IPS-NIHi11 (cell line): ENCODE data around the gene CELF2.
"Not testable (repeated sequence)": the region's sequence is repeated elsewhere in the genome, so short reads cannot be mapped to it uniquely, and the experiment has no call there.

ENCODE experiments used
- DNase-seq: peaks from one replicate; pipeline ENCODE4 v3.0.0; 2012; ENCODE audit warnings: mixed read lengths, low spot score

CELF2 gene

DNA sequence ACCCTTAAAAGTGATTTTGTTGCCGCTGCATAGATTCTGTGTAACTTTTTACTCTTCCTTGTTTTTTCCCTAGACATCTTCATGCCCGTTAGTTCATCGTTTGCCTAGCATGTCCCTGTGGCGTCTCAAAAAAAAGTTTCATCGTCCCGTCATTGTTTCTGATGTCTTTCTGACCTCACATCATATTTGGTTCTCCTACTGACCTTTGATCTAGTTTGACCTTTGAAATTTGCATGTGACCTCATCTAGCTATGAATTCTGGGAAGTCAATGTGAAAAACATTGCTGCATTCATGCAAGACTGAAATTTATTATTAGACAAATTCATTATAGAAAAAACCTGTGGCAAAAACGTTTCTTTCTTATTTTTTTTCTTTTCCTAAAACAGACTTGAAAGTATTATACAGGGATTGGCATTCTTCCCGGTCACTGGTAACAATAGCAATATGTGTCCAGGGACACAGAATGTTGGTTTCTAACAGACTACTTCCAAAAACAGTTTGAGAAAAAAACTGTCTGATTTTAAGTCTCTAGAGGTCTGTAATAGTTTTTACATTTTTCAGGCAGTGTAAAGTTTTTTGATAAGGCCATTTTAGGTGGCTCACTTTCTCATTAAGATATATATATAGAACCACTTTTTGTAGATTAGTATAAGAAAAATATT is 312.8 kb downstream of the CELF2 start:
- DNase-seq, result no peak

DNA sequence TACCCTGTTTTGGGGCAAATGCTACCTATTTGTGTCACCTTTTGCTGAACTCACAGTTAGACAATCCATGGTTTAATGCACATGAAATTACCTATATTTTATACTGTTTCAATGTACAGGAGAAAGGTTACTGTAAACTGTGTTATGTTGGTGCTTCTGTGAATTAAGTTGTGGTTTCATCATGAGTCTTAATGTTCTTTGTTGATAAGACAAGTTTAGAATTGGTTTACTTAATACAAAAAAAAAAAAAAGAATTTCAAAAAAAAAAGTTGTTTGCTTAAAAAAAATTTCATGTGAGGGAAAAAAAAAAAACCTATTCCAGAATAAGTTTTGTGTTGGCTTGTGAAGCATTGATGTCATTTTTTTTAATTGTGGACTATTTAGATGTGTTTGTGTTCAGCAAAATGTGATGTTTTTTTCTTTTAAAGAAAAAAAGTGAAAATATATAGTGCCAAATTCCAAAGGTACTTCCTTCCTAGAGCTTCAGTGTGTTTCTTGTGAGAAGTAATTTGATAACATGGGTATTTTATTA is 313.4 kb downstream of the CELF2 start:
- no peak for DNase-seq

DNA sequence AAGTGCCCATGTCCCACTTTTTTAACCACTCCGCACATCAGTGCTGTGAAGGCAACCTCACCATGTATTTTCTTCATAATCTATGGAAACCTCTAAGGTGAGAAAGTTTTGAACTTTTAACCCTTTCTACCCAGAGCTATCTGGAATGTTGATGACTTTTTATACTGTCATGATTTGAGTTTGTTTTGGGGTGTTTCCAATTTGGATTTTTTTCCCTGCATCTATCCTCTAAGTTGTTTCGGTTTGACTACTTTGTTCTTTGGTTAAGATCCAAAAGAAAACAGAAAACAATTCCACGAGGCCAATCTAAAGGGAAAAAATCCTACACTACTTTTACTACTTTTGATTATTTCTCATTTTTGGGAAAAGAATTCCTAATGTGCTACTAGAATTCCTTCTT is 314.1 kb downstream of the CELF2 start:
- no peak for DNase-seq

DNA sequence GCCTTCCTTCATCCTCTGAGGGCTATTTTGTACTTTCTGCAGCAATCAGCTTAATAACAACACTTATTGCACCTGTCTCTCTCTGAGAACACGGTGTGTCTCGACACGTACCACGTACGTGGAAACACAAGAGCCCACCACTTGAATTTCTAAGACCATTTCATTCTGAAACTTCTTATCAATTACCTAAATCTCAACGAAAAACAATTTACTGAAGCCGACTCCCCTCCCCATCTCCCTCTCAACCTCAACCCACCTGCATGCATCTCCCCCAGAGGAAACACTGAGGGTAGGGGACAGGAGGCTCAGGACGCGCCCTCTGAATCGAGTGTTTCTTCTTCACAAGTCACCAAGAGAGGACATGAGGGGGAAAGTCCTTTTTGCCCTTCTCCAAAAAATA is 315.2 kb downstream of the CELF2 start:
- DNase-seq, result no peak

DNA sequence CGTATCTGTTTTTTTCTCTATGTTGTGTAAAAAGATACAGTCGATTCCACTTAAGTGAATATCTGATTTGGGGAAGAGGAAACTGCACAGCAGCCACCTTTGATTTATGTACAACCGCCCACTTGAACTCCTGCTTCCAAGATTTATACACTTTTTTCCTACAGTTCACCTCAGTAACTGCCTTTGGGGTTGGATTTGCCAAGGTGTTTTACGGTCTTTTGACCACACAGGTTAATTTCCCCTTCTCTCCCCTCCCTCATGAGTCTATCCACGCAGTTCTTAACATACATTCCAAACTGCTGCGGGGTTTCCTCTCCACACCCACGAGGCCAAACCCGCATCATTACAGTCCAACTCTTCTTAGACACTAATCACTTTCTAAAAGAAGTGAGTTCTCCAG is 316.8 kb downstream of the CELF2 start:
- no peak for DNase-seq

DNA sequence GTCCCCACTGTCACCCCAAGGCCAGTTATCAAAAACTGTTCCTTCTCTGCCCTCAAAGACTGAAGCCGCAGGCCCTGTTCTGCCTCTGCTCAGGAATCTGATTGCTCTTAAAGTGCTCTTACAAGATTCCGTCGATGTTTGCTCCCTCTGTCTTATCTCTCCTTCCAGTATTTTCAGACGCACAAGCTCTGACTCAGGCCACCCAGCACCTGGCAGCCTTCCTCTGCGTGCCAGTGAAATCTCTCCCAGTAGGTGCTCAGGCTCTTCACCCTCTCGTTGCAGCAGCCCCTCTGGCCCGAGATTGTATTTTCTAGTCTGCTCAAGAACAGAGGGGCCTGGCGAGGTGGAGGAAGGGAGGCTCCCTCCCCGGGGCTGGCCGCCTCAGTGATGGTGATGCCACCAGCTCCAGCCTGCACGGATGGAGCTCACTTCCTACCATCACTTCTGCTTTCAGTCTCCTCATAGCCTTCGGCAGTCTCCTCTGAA is 317.5 kb downstream of the CELF2 start:
- no peak for DNase-seq

DNA sequence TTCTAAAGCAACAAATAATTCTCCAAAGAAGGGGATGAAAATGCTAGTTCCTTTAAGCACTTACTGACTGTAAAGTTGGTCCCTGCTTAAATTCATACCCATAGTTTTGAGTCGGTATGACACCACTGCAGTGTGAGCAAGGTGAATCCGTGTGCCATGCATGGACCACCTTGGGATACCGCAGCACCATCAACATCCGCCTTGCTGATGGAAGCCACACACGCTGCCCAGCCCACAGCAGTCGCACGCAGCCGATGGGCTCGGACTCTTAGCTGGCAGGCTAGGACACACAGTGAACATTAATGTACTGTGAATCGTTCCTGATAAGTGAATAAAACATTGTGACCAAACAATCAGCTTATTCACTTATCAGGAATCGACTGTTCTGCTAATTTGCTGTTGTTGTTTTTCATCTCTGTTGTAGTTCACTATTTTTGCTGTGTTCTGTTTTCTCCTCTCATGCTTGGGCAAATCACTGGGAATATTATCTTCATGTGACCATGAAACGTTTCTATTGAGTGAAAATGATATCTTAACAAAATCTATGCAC is 318.3 kb downstream of the CELF2 start:
- DNase-seq, result no peak

DNA sequence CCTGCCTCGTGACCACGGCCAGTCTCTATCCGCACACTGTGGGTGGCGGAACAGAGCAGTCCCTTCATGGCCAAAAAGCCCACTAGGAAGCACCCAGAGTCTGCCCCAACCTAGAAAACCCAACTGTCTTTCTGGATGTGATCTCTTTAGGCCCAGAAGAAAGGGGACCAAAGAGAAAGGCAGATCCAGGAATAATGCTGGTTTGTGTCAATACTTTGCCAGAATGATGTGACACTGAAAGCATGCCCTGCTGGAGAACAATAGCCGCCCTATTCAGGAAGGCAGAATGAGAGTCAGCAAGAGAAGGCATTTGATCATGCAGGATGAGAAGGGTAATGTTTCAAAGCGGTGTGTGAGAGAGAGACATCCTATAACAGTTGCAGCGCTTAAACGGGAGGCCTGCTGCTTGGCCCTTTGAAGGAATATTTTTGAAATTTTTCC is 319.1 kb downstream of the CELF2 start:
- peak; percentile 45 for DNase-seq

DNA sequence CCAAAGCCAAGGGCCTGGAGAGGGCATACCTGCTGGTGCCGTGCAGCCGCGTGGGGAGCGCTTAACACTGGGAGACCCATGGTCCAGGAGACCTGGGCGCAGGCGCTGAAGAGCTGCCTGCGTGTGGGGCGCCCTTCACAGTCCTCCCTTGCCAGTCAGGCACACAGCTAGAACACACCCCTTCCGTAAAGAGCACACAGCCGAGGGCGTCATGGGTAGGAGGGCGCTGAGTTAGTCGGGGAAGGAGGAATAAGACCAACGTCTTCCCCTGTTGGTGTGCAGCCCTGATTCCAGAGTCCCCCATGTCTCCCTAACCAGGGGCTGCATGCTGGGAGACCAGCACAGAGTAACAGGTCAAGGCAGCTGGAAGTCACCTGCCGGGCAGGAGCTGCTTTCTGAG is 319.8 kb downstream of the CELF2 start:
- peak; percentile 31 for DNase-seq

DNA sequence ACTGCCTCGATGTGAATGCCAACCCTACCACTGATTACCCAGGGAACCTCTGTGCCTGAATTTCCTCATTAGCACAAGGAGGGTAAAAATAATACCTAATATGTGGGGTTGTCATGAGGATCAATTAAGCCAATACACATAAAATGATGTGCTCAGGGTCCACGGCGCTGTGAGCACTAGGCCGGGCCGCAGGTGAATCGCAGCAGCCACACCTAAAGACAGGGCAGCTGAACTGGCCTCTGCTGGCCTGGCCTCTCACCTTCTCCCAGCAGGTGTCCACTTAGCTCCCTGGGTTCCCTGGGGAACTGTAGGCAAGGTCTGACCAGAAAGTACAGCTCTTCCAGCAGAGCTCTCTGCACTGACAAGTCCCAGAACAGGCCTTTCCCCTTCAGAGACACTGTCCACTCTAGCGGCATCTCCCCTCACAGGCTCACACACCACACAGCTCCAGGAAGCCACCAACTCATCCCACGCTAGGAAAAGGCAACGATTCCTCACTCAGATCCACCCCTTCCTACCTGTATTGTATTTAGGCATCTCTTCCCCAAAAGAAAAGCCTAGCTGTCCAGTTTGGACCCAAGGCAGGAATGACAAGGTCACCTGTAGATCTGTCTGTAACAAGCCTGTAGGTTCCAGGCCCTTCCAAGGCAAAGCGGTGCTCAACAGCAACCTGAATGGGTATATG is 320.6 kb downstream of the CELF2 start:
- no peak for DNase-seq

DNA sequence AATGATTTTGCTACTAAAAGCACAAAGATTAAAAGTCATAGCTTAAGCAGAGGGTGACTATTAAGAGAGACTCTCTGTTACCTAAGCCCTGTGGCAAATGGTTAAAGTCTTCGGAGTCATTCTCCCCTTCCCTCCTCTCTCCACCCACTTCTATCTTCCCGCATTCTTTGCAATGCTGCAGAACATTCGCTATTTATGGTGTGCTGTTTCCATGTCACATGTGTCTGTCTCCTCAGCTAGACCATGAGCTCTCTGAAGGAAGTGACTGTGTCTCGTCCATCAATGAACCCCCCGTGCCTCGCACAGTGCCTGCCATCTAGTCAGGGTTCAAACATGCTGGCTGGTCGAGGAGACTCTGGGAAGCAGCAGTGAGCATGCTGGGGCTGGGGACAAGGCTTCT is 321.3 kb downstream of the CELF2 start:
- DNase-seq, result no peak

DNA sequence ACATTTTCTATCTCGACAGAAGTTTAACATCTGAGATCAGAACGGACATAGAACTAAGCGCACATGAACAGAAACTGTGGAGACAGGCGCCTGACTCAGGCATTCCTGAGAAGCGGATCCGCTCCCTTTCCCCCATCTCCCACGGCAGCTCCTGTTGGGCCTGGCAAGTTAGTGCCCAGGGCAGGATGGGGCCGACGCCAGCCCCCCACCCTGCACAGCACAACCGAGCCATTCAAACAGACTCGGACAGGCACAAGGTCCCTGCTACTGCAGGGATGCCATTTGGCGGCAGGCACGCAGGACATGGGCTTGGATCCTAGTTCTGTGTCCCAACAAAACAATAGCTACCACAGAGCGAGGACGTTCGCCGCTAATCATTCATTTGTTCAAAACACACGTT is 322.0 kb downstream of the CELF2 start:
- no peak for DNase-seq

DNA sequence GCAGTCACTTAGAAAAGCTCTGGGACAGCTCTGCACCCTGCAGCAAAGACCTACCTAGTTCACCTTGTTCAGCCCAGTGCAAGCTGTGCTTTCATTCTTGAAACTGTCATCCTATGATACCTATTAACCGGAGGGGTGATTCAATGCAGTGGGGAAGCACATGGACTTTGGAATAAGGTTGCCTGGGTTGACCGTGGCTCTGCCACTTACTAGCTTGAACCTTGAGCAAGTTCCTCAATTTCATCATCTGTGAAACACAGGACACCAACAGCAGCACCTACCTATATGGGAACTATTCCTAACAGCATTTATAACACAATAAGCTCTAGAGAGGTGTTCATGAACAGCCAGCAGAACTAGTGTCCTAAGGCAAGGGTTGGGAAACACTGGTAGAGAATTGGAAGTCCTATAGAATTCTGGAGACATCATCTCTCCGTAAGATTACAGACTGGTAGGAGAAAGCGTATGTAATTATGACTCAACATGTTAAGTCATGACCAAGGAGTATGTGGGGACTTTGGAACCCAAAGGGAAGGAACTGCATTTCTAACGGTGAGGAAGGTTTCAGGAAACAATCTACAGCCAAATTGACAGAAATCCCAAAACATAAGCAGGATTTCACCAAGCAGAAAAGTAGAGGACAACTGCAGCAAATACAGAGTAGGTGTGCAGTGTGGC is 323.8 kb downstream of the CELF2 start:
- no peak for DNase-seq

DNA sequence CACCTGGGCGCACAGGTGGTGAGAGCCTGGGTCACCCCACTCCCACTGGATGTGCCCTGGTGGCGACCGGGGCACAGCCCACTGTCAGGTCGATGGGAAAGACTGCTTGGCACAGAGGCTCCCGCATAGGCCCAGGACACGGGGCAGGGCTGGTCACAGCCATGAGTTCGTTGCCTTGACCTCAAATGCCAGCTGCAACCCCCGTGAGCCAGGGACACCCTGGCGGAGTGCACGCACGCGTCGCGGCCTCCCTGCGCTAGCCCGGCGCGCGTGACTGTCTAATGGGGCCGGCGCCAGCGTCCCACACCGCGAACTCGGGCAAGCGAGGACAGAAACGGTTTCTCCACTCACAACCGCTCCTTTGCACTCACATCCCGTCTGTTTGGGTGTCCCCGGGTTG is 326.4 kb downstream of the CELF2 start:
- no peak for DNase-seq

DNA sequence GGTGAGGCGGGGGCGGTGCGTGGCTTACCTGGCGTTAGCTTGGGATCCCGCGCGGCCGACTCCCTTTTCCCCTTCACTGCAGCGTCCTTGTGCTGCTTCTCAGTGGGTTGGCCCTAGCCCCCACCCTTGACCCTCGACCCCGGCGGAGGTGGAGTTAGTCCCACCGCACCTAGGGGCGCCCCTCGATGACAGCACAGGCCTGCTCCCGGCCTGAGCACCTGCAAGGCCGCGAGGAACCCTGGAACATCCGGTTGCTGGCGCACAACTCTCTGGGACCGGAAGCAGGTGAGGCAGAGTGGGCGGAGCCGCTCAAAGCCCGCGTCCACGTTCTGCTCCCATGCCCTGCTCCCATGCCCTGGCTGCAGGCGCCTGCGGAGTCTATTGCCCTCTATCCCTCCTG is 326.9 kb downstream of the CELF2 start:
- DNase-seq, result no peak

DNA sequence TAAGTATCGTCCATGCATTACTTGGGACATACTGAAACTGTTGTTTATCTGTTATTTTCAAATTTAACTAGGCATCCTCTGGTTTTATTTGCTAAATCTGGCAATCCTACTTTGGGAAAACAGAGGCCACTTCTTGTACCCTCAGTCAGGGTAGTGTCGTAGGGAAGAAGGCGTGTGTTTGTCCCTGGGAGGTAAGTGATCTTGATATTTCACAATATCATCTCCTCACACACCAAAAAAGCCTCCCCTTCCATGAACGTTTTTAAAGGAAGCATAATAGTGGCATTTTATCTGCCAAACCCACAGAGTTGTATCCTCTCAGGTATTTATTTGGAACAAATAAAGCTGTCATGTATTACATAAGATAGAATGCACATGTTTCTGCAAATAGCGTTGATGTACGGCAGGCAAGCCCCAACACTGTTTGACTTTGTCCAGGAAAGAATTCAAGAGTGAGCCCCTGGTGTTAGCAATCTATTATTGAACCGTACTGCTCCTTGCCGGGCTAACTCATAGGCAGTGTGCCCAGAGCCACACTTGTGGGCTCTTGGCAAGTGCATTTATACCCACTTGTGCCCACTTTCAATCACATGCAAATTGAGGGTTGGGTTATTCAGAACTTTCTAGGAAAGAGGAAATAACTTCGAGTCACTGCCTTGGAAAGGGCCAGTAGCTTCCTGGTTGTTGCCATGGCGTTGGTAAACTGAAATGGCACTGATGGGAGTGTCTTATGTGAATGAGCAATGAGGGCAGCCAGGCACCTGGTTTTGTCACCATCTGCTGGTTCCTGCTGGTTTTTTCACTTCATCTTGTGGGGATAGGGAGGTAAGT is 327.8 kb downstream of the CELF2 start:
- peak; percentile 49 for DNase-seq

DNA sequence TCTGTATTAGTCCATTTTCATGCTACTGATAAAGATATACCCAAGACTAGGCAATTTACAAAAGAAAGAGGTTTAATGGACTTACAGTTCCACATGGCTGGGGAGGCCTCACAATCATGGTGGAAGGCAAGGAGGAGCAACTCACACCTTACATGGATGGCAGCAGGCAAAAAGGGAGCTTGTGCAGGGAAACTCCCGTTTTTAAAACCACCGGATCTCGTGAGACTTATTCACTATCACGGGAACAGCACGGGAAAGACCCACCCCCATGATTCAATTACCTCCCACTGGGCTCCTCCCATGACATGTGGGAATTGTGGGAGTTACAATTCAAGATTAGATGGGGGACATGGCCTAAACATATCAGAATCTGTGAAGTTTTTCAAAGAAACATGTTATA is 329.9 kb downstream of the CELF2 start:
- not testable (repeated sequence) for DNase-seq

DNA sequence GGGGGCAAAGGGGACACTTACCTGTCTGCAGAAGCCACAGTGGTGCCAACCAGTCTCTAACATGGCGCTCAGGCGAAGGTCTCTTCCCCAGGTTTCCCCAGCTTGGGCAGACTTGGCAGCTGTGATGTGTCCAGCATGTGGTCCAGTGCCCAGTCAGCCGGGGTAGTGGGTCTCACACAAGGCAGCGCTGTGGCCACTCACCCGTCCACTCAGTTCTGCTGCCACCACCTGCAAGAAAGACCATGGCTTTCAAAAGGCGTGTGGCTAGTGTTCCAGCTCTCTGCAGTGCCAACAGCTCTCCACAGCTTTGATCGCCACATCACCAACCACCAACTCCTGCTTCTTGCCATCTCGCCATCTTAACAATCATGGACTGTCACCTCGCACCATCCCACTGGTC is 334.1 kb downstream of the CELF2 start:
- DNase-seq, result no peak

DNA sequence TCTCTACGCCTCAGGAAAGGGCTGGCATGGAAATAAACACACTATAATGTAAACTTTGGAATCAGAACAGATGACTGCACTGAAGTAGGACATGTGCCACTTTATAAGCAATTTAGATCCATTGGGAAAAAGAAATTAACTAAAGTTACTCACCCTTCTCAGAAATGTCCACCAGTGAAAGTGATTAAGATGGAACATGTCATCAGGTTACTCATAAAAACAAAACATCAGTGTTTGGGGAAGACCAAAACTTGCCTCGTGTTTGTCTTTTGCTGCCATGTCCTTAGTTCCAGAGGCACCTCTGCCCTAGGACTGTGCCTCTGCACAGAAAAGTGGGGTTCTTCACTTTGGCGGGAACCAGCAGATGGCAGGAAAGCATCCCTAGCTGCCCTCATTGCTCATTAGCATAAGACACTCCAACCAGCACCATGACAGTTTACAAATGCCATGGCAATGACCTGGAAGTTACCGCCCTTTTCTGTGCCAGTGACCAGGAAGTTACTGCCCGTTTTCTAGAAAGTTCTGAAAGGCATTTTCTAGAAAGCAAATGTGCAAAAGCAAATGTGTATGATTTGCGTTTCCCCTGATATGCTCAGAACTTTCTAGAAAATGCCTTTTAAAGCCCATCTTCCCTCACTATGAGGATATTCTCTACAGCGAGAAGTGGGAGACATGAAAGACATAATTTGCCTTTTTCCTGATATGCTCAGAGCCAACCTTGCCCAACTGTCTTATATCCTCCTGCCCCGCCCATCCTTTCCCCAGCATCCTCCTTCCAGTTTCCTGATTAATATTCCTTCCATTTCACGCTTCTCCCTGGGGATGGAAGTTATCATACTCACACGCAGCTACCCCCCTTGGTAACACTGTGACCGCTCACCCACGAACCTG is 335.6 kb downstream of the CELF2 start:
- DNase-seq, result no peak

DNA sequence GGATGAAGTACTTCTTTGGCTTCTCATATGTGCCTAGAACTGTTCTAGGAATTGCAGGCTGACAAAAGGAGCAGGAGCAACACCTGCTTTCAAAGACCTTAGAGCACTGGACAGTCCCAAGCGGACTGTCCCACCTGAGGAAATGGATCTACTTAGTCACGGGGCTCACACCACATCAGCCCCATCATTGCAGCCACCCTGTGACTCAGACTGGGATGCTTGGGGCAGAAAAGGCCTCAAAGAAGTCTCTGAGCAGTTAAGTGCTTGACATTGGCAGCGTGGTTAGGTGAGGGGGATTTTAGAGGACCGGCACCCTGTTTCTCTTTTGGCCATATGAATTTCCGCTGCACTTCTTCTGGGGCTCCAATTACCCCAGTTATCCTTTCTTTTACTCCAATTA is 337.2 kb downstream of the CELF2 start:
- DNase-seq, result no peak

DNA sequence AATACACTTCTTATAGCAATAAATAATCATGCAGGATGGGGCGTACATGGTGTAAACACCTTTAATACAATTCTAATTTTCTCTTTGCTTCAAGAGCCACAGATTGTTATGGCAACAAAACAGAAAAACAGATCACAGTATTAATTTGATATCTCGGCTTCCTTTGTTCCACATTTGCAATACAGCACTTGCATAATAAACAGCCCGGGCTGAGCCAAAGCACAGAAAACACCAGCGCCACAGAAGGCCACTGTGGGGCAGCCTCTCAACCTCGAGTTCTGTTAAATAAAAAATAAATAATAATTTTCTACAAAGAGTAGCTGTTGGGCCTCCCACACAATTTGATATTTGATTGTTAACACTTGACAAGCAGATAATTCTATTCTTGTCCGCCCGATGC is 337.9 kb downstream of the CELF2 start:
- DNase-seq, result no peak
